GM12875 (cell line): ENCODE measurements around the gene BCL3.
A peak's percentile ranks its signal among the peaks of the same experiment; 100 is the strongest.

ENCODE experiments used
- H3K4me3 ChIP-seq: one replicate; pipeline ENCODE4 v1.5.1; 2011; ENCODE audit warnings: low read depth, low read length, control low read depth
- CTCF ChIP-seq: IDR thresholded peaks from 2 replicates; pipeline ENCODE4 v1.5.1; 2011; ENCODE audit warnings: low read depth, mild to moderate bottlenecking, control low read depth, inconsistent platforms, low read length, moderate library complexity, borderline replicate concordance; ENCODE audit not compliant: insufficient read depth

BCL3 gene

GRCh38 chr19:44749292-44749691 lies 784 bp downstream of the BCL3 start:
- TF ChIP-seq CTCF: no peak
- H3K4me3 ChIP-seq: peak overlapping the region; percentile 67

GRCh38 chr19:44749994-44750393 lies 1.5 kb downstream of the BCL3 start:
- H3K4me3 ChIP-seq: peak overlapping the region; percentile 67
- no peak for TF ChIP-seq CTCF

GRCh38 chr19:44752123-44752815 lies 3.8 kb downstream of the BCL3 start:
- no peak overlapping the region for H3K4me3 ChIP-seq

GRCh38 chr19:44752816-44753625 lies 4.5 kb downstream of the BCL3 start:
- 0 out of 2 replicates have a peak, but pooled peaks have one; percentile 1 for TF ChIP-seq CTCF
- peak overlapping the region; percentile 63 for H3K4me3 ChIP-seq

More at GRCh38 chr19:44752123-44752815, 3.8 kb downstream of the BCL3 start:
- no peak for TF ChIP-seq CTCF

DNA sequence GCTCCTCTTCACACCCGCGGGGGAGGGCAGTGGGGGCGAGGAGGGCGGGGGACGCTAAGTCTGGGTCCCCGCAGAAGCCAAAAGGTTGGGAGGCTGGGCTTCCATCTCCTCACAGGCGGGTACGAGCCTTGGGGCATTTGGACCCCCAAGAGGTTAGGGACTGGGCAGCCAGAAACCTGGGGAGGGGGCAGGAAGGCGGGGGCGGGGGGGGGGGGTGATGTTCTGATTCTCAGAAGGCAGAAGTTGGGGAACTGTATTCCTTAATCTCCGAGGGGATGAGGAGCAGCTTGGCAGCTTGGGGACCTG lies 5.1 kb downstream of the BCL3 start:
- H3K4me3 ChIP-seq: peak overlapping the region; percentile 63
- no peak for TF ChIP-seq CTCF

DNA sequence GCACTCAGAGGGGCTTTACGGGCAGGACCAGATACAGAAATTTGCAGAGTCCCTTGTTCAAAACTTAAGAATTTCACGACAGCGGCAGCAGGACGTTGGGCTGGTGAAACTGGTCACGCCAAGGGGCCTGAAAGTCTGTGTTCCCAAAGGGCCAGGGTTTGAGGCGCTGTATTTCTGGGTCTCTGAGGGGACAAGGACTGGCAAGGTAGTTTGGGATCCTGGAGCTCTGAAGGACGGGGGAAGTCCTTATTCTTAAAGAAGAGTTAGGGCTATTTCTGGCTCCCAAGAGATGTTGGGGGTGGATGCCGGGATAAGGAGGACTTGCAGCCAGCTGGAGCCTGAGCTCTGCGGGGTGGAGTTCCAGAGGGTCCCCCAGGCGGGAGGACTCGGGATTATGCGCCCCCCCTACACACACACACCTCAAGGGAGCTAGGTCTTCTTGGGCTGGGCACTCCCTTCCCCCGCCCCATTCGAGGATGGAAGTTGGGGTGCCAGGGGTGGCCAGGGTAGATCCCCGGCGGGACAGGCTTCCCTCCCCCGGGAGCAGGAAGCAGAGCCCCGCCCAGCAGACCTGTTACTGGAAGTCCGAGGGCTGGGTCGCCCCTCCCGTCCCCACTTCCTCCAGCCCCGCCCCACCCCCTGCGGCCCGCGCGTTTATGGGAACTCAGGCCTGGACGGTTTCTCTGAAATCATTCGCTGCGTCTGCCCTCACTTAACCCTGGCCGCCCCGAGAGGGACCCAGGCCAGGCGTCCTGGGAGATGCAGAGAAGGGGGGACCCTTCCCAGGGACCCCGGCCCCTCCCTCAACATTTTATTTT lies 5.6 kb downstream of the BCL3 start:
- TF ChIP-seq CTCF: no peak
- H3K4me3 ChIP-seq: peak overlapping the region; percentile 63
